ENCODE measurements around the gene DPP6.

GRCh38 chr7:154575497-154575896 lies 523.3 kb downstream of the DPP6 start:
- TF ChIP-seq CTCF (IDR thresholded peaks at IDR 0.05) (no peak), POLR2A (IDR thresholded peaks at IDR 0.05; ENCODE audit: low read depth) (no peak)
